Measurements from ENCODE around the gene LIX1L. TPM values are rescaled to one million over a fixed set of nuclear protein-coding genes. Genes with fewer than 3 reads are reported as not detected.

Gene LIX1L
- total and polyA plus RNA-seq, 11 donors: 7.0 to 31.5 (median 26.1) TPM

DNA sequence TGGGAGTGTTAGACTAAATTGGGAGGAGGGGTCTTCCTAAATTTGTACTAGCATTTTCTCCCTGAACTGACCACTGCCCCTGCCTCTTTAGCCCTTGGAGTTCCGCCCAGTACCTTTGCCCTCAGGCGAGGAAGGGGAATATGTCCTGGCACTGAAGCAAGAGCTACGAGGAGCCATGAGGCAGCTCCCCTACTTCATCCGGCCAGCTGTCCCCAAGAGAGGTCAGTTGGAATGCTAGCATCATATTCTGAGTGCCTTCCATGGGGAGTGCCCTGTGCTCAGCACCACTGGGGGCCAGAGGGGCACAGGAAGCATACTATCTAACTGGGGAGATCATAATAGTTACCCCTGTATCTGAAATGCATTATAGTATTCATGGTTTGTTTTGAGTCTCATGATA, 17.4 kb upstream of the LIX1L start:
- ATAC-seq (no peak), DNase-seq (peak in 1 of 5 donors; percentile 14)
- Histone ChIP-seq H3K27me3 (no peaks in the 10 kb centered on the region), H3K36me3 (peaks cover 0 to 7% (median 0%) of the 10 kb centered on the region in 9 donors), H3K9me3 (no peaks in the 10 kb centered on the region), H3K4me3 (no peak overlapping the region), H3K4me1 (peaks cover 9 to 31% (median 26%) of the 10 kb centered on the region in 12 donors), H3K27ac (no peak overlapping the region)
- 69 to 76% (median 71%) methylated on average over 4 of the region's 4 CpGs; no CpG with 5 or more reads in 1 of the 4 donors for WGBS, 4 donors
- TF ChIP-seq, protein P1, sequence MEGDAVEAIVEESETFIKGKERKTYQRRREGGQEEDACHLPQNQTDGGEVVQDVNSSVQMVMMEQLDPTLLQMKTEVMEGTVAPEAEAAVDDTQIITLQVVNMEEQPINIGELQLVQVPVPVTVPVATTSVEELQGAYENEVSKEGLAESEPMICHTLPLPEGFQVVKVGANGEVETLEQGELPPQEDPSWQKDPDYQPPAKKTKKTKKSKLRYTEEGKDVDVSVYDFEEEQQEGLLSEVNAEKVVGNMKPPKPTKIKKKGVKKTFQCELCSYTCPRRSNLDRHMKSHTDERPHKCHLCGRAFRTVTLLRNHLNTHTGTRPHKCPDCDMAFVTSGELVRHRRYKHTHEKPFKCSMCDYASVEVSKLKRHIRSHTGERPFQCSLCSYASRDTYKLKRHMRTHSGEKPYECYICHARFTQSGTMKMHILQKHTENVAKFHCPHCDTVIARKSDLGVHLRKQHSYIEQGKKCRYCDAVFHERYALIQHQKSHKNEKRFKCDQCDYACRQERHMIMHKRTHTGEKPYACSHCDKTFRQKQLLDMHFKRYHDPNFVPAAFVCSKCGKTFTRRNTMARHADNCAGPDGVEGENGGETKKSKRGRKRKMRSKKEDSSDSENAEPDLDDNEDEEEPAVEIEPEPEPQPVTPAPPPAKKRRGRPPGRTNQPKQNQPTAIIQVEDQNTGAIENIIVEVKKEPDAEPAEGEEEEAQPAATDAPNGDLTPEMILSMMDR (IDR thresholded peaks at IDR 0.05): no peak
- TF ChIP-seq POLR2A (IDR thresholded peaks at IDR 0.05): no peak
- intact Hi-C loops (cut with DNase I): loop anchor here in 2 of 10 donors (2.0 to 5.0 kb wide), 2 partner anchors 40 to 118 kb away; partner anchors contain the start of gene PIAS3 (in 1 of the 2)

DNA sequence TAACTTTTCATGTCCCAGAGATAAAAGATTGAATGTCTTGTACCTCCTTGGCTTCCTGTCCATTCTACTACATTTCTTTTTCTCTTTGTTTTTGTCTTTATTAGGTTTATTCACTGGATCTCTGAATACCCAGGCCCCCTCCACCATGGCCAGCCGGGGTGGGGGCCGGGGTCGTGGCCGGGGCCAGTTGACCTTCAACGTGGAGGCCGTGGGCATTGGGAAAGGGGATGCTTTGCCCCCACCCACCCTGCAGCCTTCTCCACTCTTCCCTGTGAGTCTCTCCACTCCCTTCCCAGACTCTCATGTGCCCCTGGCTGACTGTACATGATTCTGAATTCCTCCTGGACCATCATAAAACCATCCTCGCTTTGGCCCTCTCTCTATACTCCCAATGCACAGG, 16.9 kb upstream of the LIX1L start:
- no peak for DNase-seq
- H3K4me3 ChIP-seq: no peak overlapping the region
- intact Hi-C loops (cut with DNase I): loop anchor here in 2 of 10 donors (2.0 to 5.0 kb wide), 2 partner anchors 40 to 117 kb away; partner anchors contain the start of gene PIAS3 (in 1 of the 2)
- no peaks in the 10 kb centered on the region for H3K27me3 ChIP-seq
- ATAC-seq: no peak
- peaks cover 9 to 26% (median 22%) of the 10 kb centered on the region in 12 donors for H3K4me1 ChIP-seq
- TF ChIP-seq POLR2A (IDR thresholded peaks at IDR 0.05): no peak
- TF ChIP-seq, protein P1 (IDR thresholded peaks at IDR 0.05): no peak
- H3K27ac ChIP-seq: no peak overlapping the region
- no peaks in the 10 kb centered on the region for H3K9me3 ChIP-seq
- WGBS, 4 donors: 74 to 86% (median 81%) methylated on average over 7 of the region's 7 CpGs
- H3K36me3 ChIP-seq: peaks cover 0 to 7% (median 0%) of the 10 kb centered on the region in 9 donors

DNA sequence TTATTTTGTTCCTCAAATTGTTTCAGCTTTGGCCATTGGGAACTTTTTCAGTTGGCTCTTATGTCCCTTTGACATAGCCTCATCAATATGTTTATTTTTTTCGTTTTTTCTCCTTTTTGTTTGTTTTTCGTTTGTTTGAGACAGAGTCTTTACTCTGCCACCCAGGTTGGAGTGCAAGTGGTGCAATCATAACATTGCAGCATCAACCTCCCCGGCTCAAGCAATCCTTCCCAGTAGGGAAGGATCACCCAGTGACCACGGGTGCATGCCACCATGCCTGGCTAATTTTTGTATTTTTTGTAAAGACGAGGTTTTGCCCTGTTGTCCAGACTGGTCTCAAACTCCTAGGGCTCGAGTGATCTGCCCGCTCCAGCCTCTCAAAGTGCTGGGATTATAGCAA, 14.8 kb upstream of the LIX1L start:
- DNase-seq (no peak), ATAC-seq (no peak)
- Histone ChIP-seq H3K9me3 (peaks cover 0 to 3% (median under 1%) of the 10 kb centered on the region in 12 donors), H3K27ac (no peak overlapping the region), H3K36me3 (peaks cover 0 to 7% (median 0%) of the 10 kb centered on the region in 9 donors), H3K27me3 (no peaks in the 10 kb centered on the region), H3K4me1 (peaks cover 0 to 7% (median 5%) of the 10 kb centered on the region in 12 donors), H3K4me3 (no peak overlapping the region)
- no peak for TF ChIP-seq POLR2A (IDR thresholded peaks at IDR 0.05)
- TF ChIP-seq, protein P1 (IDR thresholded peaks at IDR 0.05): no peak
- 87 to 91% (median 88%) methylated on average over 7 of the region's 7 CpGs for WGBS, 4 donors
- intact Hi-C loops (cut with DNase I): no loop called here

DNA sequence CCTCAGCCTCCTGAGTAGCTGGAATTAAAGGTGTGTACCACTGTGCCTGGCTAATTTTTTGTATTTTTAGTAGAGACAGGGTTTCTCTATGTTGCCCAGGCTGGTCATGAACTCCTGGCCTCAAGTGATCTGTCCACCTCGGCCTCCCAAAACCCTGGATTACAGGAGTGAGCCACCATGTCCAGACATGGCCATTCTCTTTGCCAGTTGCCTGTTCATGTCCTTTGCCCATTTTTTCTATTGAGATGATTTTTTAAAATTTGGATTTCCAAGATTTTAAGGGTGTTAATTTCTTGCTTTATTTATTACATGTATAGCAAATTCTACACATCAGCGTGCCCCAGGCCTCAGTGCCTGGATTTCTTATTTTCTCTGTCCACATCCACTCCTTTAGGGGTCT, 9.5 kb upstream of the LIX1L start:
- ATAC-seq: no peak
- Histone ChIP-seq H3K4me3 (no peak overlapping the region), H3K27ac (no peak overlapping the region), H3K36me3 (peaks cover 0 to 5% (median 0%) of the 10 kb centered on the region in 9 donors), H3K9me3 (peaks cover 0 to 13% (median 6%) of the 10 kb centered on the region in 12 donors), H3K27me3 (no peaks in the 10 kb centered on the region), H3K4me1 (peaks cover 0 to 29% (median 18%) of the 10 kb centered on the region in 12 donors)
- DNase-seq: no peak
- intact Hi-C loops (cut with DNase I): loop anchor here in 1 of 10 donors (5.0 to 10.0 kb wide), 2 partner anchors 75 to 112 kb away; partner anchors contain the start of gene PIAS3
- no peak for TF ChIP-seq POLR2A (IDR thresholded peaks at IDR 0.05)
- TF ChIP-seq, protein P1 (IDR thresholded peaks at IDR 0.05): no peak
- WGBS, 4 donors: 93 to 99% (median 95%) methylated on average over 2 of the region's 2 CpGs
